NCI-H2196 treated with DMSO at 0.1 percent for 48 hours (cell line): ENCODE measurements around the gene TTC39B.

Experiments used
- DNase-seq: peaks from one replicate; lab custom pipeline; 2025; ENCODE audit not compliant: unreplicated experiment; lab: John Stamatoyannopoulos, UW

TTC39B gene

DNA sequence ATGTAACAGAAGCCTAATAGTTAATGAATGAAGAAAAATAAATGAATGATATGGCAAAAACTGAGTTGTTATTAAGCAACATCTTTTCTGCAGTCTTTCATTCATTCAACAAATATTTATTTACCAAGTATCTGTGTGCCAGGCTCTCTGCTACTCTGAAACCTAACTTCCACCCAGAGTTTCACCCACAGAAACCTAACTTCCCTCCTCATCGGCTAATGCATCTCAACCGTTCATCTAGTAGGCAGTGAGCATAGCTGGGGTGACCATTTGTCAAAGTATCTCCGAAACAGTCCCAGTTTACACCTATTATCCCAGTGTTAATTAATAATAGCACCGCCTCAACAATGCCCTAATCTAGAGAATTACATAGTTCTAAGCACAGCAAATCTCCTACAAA, 1.5 kb downstream of the TTC39B start:
- DNase-seq, result no peak

DNA sequence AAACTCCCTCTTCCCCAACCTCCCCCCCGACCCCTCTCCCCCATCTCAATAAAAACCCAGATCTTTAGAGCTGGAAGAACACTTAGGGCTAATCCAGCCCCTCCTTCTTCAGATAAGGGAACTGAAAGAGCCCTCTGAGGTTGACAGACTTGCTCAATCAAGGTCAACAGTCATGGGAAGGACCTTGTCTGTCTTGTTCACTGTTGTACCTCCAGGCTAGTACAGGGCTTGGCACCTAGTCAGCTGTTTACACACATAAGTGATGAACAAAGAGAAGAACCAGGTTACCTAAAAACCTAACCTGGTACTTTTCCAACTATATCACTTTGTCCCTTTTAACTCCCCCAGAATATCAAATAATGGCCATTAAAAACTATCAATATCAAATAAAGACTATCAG, 2.4 kb downstream of the TTC39B start:
- no peak for DNase-seq

DNA sequence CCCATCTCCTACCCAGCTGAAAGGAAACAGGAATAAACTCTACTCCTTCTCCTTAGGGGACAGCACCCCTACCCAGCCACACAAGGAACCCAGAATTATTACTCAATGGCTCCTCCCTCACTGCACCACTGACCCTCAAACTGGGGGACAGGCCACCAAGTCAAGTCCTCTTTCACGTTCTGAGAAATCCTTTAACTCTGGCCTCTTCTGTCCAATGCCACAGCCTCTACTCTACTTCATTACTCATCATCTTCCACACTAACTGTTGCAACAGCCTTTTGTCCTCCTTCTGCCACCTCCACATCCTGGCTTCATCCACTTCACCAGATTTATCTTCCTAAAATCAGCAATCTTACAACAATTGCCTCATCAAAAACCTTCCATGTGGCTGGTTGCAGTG, 6.8 kb downstream of the TTC39B start:
- DNase-seq, result no peak

DNA sequence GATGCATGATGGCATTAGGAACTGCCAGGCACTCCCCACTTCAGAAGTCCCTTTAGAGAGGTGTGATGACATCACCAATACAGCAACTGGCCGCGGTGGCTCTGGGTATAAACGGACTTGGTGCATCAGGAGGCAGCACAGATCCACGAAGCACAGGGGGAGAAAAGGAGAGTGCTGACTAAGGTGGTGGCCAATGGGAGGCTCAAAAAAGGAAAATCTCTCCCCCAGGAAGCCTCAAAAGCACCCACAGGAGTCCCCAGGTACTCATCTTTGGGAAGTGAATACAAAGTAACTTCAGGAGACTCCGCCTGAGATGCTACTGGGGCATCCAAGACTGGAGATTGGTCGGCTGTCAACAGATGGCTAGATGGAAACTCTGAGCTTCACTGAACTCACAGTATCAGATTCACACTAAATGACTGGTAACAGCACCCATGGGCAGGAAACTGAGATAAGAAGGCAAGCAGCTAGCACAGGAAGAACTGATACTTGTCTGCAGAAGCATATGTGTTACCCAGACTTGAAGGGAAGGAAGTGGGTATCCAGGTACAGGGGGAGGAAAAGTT, 7.6 kb downstream of the TTC39B start:
- no peak for DNase-seq

DNA sequence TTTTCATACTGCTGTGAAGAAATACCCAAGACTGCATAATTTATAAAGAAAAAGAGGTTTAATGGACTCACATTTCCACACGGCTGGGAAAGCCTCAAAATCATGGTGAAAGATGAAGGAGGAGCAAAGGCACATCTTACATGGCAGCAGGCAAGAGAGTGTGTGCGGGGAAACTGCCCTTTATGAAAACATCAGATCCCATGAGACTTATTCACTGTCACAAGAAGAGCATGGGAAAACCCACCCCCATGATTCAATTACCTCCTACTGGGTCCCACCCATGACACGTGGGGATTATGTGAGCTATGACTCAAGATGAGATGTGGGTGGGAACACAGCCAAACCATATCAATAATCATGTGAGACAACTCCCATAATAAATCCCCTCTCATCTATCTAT, 8.7 kb downstream of the TTC39B start:
- no peak for DNase-seq

DNA sequence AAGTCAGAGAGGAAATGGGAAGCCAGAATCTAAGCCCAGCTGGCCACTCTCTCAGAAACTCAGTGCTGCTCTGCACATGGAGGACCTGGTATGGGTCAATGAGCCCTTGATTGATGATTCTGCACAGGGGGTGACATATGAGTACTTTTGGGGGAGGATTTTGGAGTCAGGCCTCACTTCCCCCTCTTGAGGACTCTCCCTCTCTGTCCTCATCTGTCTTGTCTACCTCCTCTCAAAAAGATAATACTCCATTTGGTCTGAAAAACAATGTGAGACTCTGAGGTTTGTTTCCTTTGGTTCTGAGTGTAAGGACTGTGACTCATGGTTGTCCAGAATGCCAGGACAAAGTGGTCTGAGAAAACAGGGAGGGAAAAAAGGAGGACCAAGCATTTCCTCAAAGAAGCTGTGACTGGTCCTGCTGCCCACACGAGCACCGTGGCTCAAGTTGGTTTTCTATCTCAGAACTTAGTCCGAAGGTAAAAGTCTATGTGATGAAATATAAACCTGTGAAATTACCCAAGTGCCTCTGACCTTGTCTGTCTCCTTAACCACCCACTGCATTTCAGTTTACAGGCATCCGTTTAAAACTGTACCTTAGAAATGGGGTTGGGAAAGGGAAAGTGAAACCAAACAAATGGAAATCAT, 11.1 kb downstream of the TTC39B start:
- no peak for DNase-seq

DNA sequence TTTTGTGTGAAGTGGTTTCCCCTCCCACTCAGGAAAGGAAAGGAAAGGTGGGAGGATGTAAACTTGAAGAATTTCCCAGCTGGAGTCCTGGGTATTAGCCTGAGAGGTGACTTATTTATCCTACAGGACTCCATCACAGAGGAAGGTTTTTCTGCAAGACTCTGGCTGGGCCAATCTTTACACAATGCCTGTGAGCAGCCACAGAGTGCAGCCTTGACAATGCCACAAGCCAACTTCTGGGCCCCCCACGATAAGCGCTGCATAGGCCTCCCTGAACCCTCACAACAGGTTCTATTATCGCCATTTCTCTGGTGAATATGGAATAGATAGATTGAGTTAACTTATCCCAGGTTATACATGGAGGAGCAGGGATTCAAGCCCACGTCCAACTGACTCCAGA, 12.4 kb downstream of the TTC39B start:
- DNase-seq, result no peak

DNA sequence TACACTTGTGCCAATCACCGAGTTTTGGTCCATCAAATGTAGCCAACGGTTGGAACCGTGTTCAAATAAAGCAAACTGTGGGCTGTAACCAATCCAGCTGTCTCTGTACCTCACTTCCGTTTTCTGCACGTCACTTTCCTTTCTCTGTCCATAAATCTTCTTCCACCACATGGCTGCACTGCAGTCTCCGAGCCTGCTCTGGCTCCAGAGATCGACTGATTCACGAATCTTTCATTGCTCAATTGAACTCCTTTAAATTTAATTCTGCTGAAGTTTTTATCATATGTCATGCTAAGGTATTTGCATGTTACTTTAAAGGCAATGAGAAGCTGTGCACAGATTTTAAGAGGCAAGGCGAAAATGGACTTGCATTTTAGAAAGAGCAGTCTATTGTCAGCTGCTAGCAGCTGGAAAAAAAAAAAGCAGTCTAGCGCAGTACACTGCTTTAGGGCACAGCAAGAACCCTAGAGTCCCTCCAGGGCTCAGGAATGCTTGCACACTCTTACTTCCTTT, 13.2 kb downstream of the TTC39B start:
- no peak for DNase-seq

DNA sequence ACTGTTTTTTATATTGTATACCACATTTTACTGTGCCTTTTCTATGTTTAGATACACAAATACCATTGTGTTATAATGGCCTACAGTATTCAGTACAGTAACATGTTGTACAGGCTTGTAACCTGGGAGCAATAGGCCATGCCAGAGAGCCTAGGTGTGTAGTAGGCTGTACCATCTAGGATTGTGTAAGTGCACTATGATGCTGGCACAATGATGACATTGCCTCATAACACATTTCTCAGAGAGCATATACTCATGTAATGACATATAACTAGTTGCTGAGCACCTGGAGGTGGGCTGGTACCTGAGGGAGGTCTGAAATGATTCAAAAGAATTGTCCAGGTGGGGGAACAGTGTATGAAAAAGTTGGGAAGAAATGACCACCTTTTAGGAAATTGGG, 13.9 kb downstream of the TTC39B start:
- no peak for DNase-seq

DNA sequence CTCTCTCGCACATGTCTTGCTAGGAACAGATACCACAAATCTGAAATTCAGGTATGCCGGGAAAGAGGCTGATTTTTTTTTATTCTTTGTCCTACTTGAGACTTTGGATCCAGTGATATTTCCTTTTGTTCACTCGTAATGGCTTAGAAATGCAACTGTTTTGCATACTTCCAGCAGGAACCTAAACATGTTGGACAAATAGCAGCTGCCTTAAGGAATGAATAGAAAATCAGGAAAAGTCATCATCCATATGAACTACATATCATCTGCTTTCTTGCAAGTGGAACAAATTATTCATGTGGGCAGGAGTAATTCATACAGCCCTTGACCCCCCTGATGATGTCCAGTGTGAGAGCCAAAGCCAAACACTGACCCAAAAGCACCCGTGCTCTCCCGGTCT, 17.4 kb downstream of the TTC39B start:
- DNase-seq, result no peak

DNA sequence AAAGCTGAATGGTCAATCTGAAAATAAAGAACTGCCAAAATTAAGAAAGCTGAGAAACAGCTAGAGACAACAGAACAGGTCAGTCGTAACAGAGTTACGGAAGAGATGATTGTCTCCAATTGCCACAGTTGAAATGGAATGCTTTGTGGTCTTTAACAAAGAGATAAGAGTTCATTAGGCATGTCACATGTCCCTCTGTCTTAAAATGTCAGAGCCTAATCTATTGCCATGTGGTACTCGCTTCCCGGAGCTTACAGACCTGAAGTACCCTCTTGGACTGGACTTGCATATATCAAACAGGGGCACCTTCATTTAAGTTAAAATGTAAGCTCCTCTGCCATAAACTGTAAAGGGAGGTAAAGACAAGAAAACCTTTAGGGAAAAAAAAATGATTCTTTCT, 19.7 kb downstream of the TTC39B start:
- no peak for DNase-seq

DNA sequence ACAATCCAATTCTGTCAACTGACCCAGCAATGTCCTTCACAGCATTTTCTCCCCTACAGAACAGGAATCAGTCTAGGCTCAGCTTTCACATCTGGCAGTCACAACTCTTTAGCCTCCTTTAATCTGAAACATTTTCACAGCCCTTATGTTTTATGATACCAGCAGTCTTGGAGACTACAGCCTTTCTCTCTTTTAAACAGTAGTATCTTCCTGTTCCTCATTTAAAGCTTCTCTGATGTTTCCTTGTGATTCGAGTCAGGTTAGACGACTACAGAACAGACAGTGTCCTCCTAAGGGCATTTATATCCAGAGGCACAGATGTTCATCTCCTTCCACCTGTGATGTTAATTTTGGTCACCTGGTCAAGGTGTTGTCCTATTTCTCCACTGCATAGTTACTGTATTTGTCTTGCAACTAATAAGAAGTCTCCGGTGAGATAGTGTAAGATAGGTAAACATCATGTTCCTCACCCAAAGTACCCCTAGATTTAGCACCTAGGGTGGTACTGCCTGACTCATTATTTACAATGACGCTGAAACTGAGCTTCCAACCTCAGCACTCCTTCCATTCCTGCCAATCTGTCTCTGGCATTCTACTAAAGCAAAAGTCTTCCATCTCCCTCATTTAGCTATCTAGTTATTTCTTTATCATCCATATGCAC, 20.7 kb downstream of the TTC39B start:
- no peak for DNase-seq

DNA sequence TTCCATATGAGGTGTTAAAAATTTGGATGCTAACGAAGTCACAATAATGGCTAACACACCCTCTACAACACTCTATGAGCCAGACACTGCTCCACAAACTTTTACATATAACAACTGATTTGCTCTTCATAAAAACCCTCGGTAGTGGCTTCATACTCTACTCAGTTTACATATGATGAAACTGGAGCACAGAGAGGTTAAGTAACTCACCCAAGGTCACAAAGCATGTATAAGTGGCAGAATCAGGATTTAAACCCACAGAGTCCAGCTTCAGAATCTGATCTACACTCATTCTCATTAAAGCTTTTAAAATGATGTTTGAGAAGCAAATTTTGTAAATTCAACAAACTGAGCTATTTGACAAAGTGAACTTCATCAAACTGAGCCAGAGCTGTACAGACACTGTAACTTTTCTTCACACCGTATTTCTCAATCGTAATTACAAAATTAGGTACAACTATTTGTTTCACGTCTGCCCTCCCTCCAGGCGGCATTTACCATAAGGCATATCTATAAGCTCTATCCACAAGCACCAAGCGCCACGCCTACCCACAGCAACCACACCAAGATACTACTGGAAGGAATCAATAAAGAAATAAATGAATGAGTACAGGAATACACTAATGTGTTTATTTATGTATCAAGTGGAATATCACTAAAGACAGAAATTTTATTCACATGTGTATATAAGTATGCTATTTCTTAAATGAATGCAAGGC, 24.3 kb downstream of the TTC39B start:
- DNase-seq, result no peak

DNA sequence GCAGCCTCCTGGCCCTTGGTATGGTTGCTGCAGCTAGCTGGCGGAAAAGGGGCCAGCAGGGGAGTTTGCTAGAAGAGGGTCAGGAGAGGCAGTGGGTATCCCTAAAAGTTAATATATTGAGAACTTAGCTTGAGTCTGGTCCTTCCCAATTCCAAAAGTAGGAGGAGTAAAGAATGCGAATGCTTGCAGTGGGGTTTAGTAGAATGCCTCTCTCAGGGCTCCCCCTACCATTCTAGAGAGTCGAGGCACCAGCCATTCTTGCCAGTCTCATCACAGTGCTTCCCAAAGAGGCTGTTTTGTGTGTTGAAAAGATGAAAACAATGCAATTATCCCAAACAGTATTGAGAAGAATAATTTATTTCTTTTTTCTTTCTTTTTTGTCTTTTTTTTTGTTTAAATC, 26.4 kb downstream of the TTC39B start:
- DNase-seq, result no peak

DNA sequence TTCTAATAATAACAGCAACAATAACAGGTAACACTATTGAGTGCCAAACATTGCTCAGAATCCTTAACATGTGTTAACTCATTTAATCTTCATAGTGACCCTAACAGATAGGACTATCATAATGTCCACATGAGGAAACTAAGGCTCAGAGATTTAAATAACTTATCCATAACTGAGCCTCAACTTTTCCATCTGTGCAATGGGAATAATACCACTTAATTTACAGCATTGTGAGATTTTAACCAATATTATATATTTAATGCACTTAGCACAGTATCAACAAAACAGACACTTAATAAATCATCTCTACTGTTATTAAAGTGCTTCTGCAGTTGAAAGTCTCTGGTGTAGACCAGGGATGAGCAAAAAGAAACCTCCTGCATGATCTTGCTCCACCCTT, 28.2 kb downstream of the TTC39B start:
- DNase-seq, result no peak

DNA sequence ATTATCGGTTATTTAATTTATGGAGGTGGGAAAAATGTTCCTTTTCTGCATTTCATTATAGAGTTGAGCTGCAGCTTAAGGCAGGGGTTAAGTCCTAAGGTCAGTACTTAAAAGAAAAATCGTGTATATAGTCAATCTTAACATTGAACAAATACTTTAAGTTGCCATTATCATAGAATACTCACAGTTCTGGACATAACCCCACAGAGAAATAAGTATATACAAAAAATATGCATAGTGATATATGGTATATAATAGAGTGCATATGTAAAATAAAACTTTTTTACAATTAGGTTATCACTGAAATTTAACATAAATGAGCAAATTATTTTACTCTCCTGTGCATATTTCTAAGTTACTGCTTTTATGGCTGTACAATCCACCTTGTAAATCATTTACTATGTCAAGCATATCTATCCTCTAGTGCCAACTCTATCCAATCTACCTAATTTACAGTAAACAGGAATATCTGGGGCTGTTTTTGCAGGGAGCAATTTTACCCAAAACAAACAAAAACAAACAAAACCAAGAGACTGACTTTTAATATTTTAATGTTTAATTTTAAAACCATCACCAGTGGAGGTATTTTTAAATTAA, 28.8 kb downstream of the TTC39B start:
- DNase-seq, result no peak

DNA sequence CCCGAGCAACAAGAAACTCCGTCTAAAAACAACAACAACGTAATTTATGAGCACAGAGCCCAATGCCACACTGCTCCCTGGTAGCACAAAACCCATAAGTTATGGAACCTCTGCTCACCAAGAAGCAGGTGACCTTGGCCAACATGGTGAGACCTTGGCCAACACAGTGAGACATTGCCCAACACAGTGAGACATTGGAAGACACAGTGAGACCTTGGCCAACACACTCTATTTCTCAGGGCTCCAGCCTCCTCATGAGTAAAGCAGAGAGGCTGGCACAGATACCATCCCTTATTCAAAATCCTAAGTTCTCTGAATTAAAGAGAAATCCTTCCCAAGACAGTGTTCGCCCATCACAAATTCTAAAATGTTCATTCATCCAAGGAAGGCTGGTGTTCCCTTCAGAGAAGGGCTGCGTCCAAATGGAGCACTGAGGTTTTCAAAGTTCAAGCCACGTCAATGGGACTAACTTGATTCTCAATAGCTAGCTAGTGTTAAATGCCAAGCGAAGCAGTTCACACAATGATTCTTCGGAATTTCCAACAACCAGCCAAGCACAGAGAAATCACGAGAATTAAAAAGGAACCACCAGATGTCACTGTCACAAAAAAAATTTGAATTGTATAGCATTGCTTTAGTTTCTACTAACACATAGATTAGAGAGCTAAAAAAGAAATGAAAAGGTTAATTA, 29.5 kb downstream of the TTC39B start:
- DNase-seq, result no peak

DNA sequence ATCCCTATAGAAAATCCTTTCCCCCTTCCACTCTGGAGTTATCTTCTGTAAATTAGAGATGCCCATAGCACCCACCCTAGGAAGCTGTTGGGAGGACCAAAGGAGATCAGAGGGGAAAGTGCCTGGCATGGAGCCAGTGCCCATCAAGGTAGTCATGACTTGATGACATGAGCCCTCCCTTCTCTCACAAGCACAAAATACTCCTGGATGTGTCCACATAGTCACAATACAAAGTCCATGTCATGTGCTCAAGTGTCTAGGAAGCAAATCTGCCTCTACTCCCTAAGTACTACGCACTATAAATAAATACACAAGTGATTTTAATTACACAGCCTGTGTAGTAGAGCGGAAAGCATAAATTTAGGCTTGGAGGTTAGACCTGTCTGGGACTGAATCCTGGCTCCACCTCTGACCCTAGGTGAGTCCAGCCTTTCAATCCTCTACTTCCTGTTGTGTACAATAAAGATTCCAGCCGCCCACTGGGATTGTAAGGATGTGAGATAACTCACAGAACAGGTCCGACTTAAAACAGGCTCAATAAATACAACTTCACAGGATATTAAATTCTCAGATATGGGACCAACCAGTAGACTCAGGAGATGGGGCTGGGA, 30.6 kb downstream of the TTC39B start:
- no peak for DNase-seq

DNA sequence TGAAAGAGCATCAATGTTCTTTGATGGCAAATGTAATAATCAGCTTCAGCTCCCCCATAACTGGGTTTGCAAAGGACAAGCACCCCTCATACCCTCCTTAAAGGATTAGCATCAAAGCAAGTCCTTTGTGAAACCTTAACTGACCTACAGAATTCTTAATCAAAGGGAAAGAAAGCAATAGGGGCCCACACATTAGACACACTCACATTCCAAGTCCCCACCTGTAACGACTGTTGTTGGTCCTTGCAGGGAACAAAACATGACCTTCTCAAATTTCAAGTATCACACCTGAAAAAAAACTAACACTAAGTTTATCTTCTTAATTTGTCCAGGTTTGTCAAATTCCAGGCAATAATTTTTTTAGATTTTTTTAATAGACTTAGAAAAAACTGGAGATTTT, 32.6 kb downstream of the TTC39B start:
- DNase-seq, result no peak

DNA sequence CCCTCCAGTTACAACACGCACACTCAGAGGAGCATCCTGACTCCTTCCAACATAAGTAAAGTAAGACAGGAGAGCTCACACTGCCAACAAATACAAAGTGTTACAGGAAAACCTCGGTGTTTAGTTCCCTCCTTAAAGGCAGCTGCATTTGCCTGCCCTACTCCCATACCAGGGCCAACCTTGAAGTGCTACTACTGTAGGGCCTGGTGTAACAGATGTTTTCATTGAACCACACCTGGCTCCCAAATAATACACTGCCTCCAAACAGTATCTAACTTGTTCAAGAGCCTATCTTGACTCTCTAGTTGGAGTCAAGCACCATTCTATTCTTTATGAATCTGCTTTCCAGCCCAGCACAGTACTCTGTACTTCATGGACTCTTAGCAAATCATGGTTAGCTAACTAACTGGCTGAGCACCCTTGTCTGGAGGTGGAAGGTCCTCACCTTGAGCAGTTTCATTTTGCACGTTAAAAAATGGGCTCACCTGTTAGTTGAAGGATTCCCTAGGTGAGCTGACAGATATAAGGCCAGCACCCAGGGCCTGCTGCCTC, 34.6 kb downstream of the TTC39B start:
- DNase-seq, result no peak
